Measurements from ENCODE around the gene PDE6A.

Gene PDE6A

DNA sequence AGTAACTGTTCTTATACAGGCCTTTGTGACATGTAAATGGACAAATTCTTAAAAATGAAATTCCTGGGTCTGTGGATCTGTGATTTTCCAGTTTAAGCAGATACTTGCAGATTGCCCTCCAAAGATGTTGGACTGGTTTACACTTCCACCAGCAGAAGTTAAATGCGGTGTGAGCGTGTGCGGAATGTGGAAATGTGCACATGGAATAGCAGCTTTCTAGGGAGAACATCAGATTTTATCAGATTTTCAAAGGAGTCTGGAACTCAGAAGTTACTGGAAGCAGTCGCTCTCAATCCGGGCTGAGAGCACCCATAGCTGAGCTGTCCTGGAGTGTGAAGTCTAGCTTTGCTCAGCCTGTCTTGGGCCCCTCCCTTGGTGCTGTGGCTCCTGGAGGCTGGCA, 117.0 kb downstream of the PDE6A start:
- DNase-seq (ENCODE audit: low read depth) = no peak
- TF ChIP-seq, protein P1, sequence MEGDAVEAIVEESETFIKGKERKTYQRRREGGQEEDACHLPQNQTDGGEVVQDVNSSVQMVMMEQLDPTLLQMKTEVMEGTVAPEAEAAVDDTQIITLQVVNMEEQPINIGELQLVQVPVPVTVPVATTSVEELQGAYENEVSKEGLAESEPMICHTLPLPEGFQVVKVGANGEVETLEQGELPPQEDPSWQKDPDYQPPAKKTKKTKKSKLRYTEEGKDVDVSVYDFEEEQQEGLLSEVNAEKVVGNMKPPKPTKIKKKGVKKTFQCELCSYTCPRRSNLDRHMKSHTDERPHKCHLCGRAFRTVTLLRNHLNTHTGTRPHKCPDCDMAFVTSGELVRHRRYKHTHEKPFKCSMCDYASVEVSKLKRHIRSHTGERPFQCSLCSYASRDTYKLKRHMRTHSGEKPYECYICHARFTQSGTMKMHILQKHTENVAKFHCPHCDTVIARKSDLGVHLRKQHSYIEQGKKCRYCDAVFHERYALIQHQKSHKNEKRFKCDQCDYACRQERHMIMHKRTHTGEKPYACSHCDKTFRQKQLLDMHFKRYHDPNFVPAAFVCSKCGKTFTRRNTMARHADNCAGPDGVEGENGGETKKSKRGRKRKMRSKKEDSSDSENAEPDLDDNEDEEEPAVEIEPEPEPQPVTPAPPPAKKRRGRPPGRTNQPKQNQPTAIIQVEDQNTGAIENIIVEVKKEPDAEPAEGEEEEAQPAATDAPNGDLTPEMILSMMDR (IDR thresholded peaks at IDR 0.05; ENCODE audit: low read depth, low read length, missing control alignments) = no peak
- no peak overlapping the region for H3K4me3 ChIP-seq (ENCODE audit: low read depth, low read length)

DNA sequence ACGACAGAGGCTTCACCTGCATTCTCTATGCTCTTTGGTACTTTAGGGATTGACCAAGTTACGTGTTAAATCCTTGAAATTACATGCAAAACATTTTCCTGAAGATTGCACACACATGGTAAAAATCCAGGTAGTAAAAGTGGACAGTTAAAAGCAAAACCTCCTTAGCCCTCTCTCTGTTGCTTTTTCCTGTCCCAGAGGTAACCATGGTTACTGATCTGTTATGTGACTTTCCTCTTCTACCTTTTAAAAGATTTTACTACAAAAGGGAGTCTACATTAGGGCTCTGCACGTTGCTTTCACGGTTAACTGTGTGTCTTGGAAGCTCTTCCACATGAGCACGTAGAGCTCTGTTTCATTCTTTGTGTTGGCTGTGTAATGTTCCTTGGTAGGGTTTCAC, 117.5 kb downstream of the PDE6A start:
- no peak for DNase-seq (ENCODE audit: low read depth)
- no peak overlapping the region for H3K4me3 ChIP-seq (ENCODE audit: low read depth, low read length)
- TF ChIP-seq, protein P1 (IDR thresholded peaks at IDR 0.05; ENCODE audit: low read depth, low read length, missing control alignments) = no peak

DNA sequence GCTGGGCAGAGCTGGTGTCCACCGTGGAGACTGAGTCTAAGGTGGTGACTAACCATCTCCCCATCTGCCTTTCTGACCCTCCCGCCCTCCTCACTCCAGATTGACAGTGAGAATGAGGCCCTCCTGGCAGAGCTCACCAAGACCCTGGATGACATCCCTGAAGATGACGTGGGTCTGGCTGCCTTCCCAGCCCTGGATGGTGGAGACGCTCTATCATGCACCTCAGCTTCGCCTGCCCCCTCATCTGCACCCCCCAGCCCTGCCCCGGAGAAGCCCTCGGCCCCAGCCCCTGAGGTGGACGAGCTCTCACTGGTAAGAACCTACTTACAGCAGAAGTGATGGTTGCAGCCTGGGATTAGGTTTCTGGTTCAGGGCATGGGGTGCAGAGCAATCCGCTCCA, 118.0 kb downstream of the PDE6A start:
- DNase-seq (ENCODE audit: low read depth) = no peak
- no peak overlapping the region for H3K4me3 ChIP-seq (ENCODE audit: low read depth, low read length)
- TF ChIP-seq, protein P1 (IDR thresholded peaks at IDR 0.05; ENCODE audit: low read depth, low read length, missing control alignments) = no peak

DNA sequence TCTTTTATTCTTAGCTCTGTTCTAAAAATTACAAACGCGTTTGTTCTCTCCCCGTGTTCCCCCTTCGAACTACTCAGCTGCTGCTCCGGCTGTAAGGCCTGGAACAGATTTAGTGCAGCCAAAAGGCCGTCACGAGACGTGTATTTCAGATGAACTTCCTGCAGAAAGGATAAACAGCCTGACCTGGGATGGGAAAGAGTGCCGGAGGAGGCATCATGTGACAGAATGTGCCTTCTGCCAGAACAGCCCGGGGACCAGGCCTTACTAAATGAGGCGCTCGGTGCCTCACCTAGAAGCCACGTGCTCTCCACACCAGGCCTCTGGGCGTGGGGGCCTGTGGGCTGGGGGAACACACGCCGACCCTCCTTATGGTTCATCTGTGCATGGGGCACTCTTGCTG, 119.7 kb downstream of the PDE6A start:
- no peak overlapping the region for H3K4me3 ChIP-seq (ENCODE audit: low read depth, low read length)
- TF ChIP-seq, protein P1 (IDR thresholded peaks at IDR 0.05; ENCODE audit: low read depth, low read length, missing control alignments) = no peak
- DNase-seq (ENCODE audit: low read depth) = no peak

DNA sequence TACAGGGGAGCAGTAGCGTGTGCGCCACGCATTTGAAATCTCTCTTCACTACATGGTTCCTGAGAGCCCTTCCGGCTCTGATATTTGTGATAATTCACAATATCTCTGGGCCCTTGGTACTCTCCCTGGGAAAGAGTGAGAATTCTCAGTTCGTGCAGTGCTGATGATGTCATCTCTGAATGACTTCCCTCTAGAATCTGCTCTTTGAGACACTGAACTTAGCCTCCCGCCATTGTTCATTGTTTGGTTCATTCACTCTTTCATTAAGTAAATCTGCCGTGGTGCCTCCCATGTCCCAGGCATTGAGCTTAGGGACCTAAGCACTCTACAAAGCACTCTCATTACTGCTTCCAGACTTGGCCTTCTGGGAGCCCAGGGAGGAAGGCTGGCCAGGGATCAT, 120.5 kb downstream of the PDE6A start:
- H3K4me3 ChIP-seq (ENCODE audit: low read depth, low read length) = no peak overlapping the region
- TF ChIP-seq, protein P1 (IDR thresholded peaks at IDR 0.05; ENCODE audit: low read depth, low read length, missing control alignments) = no peak
- DNase-seq (ENCODE audit: low read depth) = no peak

DNA sequence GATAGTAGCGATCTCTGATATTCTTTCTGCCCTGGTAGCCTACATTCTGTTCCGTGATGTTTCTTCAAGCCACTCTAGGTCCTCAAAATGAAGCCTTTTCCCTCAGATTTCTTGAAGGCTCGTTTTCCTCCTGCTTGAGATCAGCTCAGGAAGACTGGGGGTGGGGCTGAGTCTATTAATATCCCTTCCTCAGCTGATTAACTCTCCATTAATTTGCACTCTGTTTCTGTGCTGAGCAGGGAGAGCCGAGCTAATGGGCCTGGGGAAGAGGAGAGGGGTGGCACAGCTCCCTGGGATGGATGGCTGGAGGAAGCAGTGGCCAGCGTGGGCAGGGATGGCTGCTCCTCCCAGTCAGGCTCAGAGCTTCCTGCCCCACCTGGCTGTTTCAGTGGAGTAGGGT, 121.2 kb downstream of the PDE6A start:
- H3K4me3 ChIP-seq (ENCODE audit: low read depth, low read length) = no peak overlapping the region
- TF ChIP-seq, protein P1 (IDR thresholded peaks at IDR 0.05; ENCODE audit: low read depth, low read length, missing control alignments) = no peak
- no peak for DNase-seq (ENCODE audit: low read depth)

DNA sequence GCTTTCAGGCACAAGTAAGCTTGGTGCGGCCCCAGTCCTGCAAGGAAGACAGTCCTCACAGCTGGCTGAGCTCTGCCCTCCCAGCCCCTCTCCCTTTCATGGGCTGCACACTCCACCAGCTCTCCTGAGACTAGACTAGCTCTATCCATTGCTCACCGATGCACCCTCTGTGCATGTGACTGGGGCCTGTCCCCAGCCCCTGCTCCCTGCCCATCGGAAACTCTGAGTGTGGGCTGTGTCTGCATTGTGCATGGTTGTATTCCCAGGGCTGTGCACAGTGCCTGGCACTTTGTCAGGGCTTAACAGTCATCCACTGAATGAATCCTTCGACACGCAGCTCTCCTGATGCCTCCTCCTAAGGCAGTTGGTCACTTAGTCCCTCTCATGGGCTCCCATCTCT, 122.3 kb downstream of the PDE6A start:
- TF ChIP-seq, protein P1 (IDR thresholded peaks at IDR 0.05; ENCODE audit: low read depth, low read length, missing control alignments) = no peak
- H3K4me3 ChIP-seq (ENCODE audit: low read depth, low read length) = no peak overlapping the region
- DNase-seq (ENCODE audit: low read depth) = no peak
